Measurements from ENCODE around the gene RPP25L. TPM values are rescaled to one million over a fixed set of nuclear protein-coding genes. Genes with fewer than 3 reads are reported as not detected.
"Not testable (repeated sequence)": the region's sequence is repeated elsewhere in the genome, so short reads cannot be mapped to it uniquely, and the experiment has no call there.

RPP25L gene
- total and polyA plus RNA-seq, 3 experiments from 2014 or later, result 34.5 to 39.0 (median 35.9) TPM

- ChIA-PET CTCF (interaction anchor here (1.1 to 8.6 kb wide), 14 partner anchors 9 to 56 kb away, joined by 4 to 141 read pairs (median 6); partner anchors contain the start of genes CCL27, DCTN3 and SIGMAR1), POLR2A (interaction anchor here (1.0 to 3.3 kb wide), 6 partner anchors 9 to 36 kb away, joined by 3 to 66 read pairs (median 6); partner anchors contain the start of genes DCTN3, RPP25L and SIGMAR1)
- Histone ChIP-seq H3K9me3 (ENCODE audit: low read length) (no peaks in the 10 kb centered on the region), H3K27ac (ENCODE audit: low read depth, low read length) (peak overlapping the region; percentile 83), H3K27me3 (ENCODE audit: insufficient read depth, low read length, poor library complexity, severe bottlenecking) (no peaks in the 10 kb centered on the region), H3K4me3 (ENCODE audit: low read length) (peak overlapping the region; percentile 95), H3K4me1 (ENCODE audit: insufficient read depth, low read length) (peaks cover 30% of the 10 kb centered on the region), H3K36me3 (ENCODE audit: insufficient read depth, low read length) (peaks cover 19% of the 10 kb centered on the region)
- Mint-ChIP-seq H3K36me3 (peaks cover 4 to 53% (median 6%) of the 10 kb centered on the region in 3 donors), H3K27ac (peak overlapping the region; percentile 72 to 98 (median 91)), H3K4me3 (peak overlapping the region; percentile 90 to 97 (median 93)), H3K4me1 (peaks cover 31 to 47% (median 40%) of the 10 kb centered on the region in 3 donors), H3K27me3 (no peaks in the 10 kb centered on the region), H3K9me3 (no peaks in the 10 kb centered on the region)
- no peak for DNase-seq
Measured at GRCh38 chr9:34647084-34647403, 35.1 kb upstream of the RPP25L start.

DNA sequence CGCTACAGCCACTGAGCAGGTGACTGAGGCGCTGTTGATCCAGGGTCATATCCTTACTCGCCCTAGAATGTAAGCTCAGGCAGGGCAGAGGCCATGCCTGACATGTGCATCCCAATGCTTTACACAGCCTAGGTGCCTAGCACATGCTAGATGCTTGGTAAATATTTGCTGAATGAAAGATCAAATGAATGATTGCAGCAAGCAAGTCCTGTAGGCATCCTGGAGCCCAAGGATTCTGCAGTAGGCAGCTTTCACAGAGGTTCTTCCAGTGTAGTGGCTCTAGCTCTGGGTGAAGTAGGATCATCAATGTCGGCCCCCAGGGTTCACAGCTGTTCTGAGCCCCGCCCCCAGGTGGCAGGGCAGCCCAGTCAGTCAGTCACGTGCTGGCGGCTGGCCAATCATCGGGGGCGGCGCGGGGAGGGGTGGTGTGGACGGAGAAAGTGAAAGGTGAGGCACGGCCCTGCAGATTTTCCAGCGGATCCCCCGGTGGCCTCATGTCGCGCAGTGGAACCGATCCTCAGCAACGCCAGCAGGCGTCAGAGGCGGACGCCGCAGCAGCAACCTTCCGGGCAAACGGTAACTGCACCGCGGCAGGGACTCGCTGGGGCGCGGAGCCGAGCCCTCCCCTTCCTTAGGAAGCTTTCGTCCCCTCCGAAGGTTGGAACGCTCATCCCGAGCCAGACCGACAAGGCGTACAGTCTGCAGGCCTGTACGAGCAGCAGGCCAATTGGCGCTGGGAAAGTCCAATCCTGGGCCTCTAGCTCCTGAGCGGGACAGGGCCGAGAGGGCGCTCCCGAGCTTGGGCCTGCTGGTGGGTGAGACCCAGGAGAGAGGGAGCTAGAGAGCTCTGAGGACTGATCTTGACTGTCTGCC is 34.5 kb upstream of the RPP25L start, which contains the start of gene GALT:
TSS of gene GALT (plus strand) at position 465 of the 873 bp plus-strand sequence. CDS start at position 495, 30 bp downstream.
- H3K27ac Mint-ChIP-seq, result peak within 1 kb of the TSS; percentile 72 to 98 (median 91)
- Histone ChIP-seq H3K27me3 (ENCODE audit: insufficient read depth, low read length, poor library complexity, severe bottlenecking) (no peaks in the 10 kb centered on the region), H3K36me3 (ENCODE audit: insufficient read depth, low read length) (peaks cover 19% of the 10 kb centered on the region), H3K27ac (ENCODE audit: low read depth, low read length) (peak within 1 kb of the TSS; percentile 83), H3K9me3 (ENCODE audit: low read length) (no peaks in the 10 kb centered on the region), H3K4me1 (ENCODE audit: insufficient read depth, low read length) (peaks cover 30% of the 10 kb centered on the region), H3K4me3 (ENCODE audit: low read length) (peak within 1 kb of the TSS; percentile 95)
- H3K4me3 Mint-ChIP-seq, result peak within 1 kb of the TSS; percentile 90 to 97 (median 93)
- H3K9me3 Mint-ChIP-seq, result no peaks in the 10 kb centered on the region
- H3K27me3 Mint-ChIP-seq, result no peaks in the 10 kb centered on the region
- POLR2A ChIA-PET, result interaction anchor here (1.0 to 3.3 kb wide), 7 partner anchors 9 to 35 kb away, joined by 3 to 66 read pairs (median 5); partner anchors contain the start of genes DCTN3, RPP25L and SIGMAR1
- DNase-seq, result peak; percentile 90 to 98 (median 96)
- CTCF ChIA-PET, result interaction anchor here (1.1 to 8.6 kb wide), 16 partner anchors 8 to 57 kb away, joined by 3 to 141 read pairs (median 4); partner anchors contain the start of genes CCL27, DCTN3, RPP25L and SIGMAR1
- peaks cover 4 to 50% (median 6%) of the 10 kb centered on the region in 3 donors for H3K36me3 Mint-ChIP-seq
- H3K4me1 Mint-ChIP-seq, result peaks cover 31 to 41% (median 36%) of the 10 kb centered on the region in 3 donors

DNA sequence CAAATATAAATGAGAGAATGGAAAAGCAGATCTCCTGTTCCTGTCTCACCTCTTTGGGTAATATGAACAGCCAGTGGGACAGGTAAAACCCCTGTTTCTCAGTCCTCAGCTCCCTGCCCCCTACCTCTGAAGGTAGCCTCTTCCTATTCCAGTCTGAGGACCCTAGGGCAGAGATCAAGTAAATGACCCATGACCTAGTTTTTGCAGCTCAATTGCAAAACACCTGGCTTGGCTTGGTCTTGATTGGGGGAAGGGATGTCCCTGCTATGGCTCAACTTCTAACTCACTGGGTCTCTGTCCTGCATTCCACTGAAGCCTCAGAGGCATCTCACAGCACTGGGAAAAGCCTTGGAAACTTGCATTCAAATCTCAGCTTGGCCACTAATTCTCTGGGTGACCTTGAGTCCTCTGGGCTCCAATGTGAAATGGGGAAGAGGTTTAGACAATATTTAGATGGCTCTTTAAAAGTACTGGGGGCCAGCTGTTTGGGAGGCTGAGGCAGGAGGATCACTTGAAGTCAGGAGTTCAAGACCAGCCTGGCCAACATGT is 32.9 kb upstream of the RPP25L start:
- Mint-ChIP-seq H3K27ac (peak overlapping the region in 1 of 8 donors; percentile 72), H3K27me3 (no peaks in the 10 kb centered on the region), H3K4me3 (peak overlapping the region in 1 of 7 donors; percentile 44), H3K36me3 (peaks cover 4 to 35% (median 5%) of the 10 kb centered on the region in 3 donors), H3K9me3 (no peaks in the 10 kb centered on the region), H3K4me1 (peaks cover 31 to 36% (median 35%) of the 10 kb centered on the region in 3 donors)
- ChIA-PET POLR2A (interaction anchor here (1.2 kb wide), 1 partner anchor 24 kb away, joined by 3 read pairs; the partner anchor contains the start of gene DCTN3), CTCF (interaction anchor here (1.1 to 8.6 kb wide), 7 partner anchors 10 to 57 kb away, joined by 3 to 141 read pairs (median 4); partner anchors contain the start of gene SIGMAR1)
- H3K4me1 ChIP-seq (ENCODE audit: insufficient read depth, low read length), result peaks cover 30% of the 10 kb centered on the region
- no peaks in the 10 kb centered on the region for H3K27me3 ChIP-seq (ENCODE audit: insufficient read depth, low read length, poor library complexity, severe bottlenecking)
- no peak for DNase-seq
- peaks cover 17% of the 10 kb centered on the region for H3K36me3 ChIP-seq (ENCODE audit: insufficient read depth, low read length)
- no peaks in the 10 kb centered on the region for H3K9me3 ChIP-seq (ENCODE audit: low read length)
- no peak overlapping the region for H3K27ac ChIP-seq (ENCODE audit: low read depth, low read length)
- H3K4me3 ChIP-seq (ENCODE audit: low read length), result no peak overlapping the region

DNA sequence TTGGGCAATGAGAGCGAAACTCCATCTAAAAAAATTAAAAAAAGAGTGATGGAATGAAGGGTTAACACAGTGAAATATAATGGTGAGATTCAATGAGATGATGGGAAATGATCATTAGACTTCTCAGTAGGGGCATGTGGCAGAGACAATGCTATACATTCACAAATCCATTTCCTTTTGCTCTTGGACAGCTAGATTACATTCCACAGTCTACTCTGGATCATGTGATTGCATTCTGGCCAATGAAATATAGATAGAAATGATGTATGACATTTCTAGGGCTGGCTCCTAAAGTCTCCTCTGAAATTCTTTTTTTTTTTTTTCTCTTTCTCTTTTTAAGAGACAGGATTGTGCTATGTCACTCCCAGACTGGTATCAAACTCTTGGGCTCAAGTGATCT is 30.8 kb upstream of the RPP25L start:
- Histone ChIP-seq H3K4me1 (ENCODE audit: insufficient read depth, low read length) (peaks cover 22% of the 10 kb centered on the region), H3K27ac (ENCODE audit: low read depth, low read length) (no peak overlapping the region), H3K36me3 (ENCODE audit: insufficient read depth, low read length) (no peaks in the 10 kb centered on the region), H3K9me3 (ENCODE audit: low read length) (no peaks in the 10 kb centered on the region), H3K4me3 (ENCODE audit: low read length) (no peak overlapping the region), H3K27me3 (ENCODE audit: insufficient read depth, low read length, poor library complexity, severe bottlenecking) (no peaks in the 10 kb centered on the region)
- Mint-ChIP-seq H3K36me3 (peaks cover 0 to 15% (median 1%) of the 10 kb centered on the region in 3 donors), H3K27me3 (no peaks in the 10 kb centered on the region), H3K4me3 (peak overlapping the region in 1 of 7 donors; percentile 29), H3K4me1 (peaks cover 27 to 32% (median 31%) of the 10 kb centered on the region in 3 donors), H3K9me3 (no peaks in the 10 kb centered on the region), H3K27ac (no peak overlapping the region)
- DNase-seq, result no peak
- CTCF ChIA-PET, result interaction anchor here (2.5 to 8.6 kb wide), 2 partner anchors 7 to 59 kb away, joined by 11 to 141 read pairs; partner anchors contain the start of gene SIGMAR1
- POLR2A ChIA-PET, result no interaction called here

DNA sequence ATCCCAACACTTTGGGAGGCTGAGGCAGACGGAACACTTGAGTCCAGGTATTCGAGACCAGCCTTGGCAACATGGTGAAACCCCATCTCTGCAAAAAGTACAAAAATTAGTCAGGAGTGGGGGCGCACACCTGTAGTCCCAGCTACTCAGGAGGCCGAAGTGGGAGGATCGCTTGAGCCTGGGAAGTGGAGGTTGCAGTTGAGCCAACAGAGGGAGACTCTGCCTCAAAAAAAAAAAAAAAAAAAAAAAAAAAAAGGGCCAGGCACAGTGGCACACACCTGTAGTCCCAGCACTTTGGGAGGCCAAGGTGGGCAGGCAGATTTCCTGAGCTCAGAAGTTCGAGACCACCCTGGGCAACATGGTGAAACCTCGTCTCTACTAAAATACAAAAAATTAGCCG is 27.4 kb upstream of the RPP25L start:
- H3K4me1 ChIP-seq (ENCODE audit: insufficient read depth, low read length), result peaks cover 22% of the 10 kb centered on the region
- not testable (repeated sequence) for H3K4me3 Mint-ChIP-seq; H3K4me3 ChIP-seq (ENCODE audit: low read length); H3K36me3 ChIP-seq (ENCODE audit: insufficient read depth, low read length); H3K27me3 ChIP-seq (ENCODE audit: insufficient read depth, low read length, poor library complexity, severe bottlenecking); H3K27me3 Mint-ChIP-seq; DNase-seq; H3K9me3 ChIP-seq (ENCODE audit: low read length); H3K27ac ChIP-seq (ENCODE audit: low read depth, low read length); H3K9me3 Mint-ChIP-seq
- Mint-ChIP-seq H3K36me3 (peaks cover 0 to 20% (median 0%) of the 10 kb centered on the region in 3 donors), H3K27ac (peak overlapping the region in 1 of 8 donors; percentile 97), H3K4me1 (peaks cover 30 to 34% (median 31%) of the 10 kb centered on the region in 3 donors)
- POLR2A ChIA-PET, result interaction anchor here (2.7 kb wide), 1 partner anchor 27 kb away, joined by 13 read pairs; the partner anchor contains the start of gene RPP25L
- CTCF ChIA-PET, result interaction anchor here (0.7 to 9.5 kb wide), 4 partner anchors 7 to 76 kb away, joined by 3 to 141 read pairs (median 56); partner anchors contain the start of genes DCTN3, GALT and RPP25L

- H3K36me3 Mint-ChIP-seq, result peaks cover 0 to 21% (median 0%) of the 10 kb centered on the region in 3 donors
- Histone ChIP-seq H3K27me3 (ENCODE audit: insufficient read depth, low read length, poor library complexity, severe bottlenecking) (no peaks in the 10 kb centered on the region), H3K9me3 (ENCODE audit: low read length) (no peaks in the 10 kb centered on the region), H3K36me3 (ENCODE audit: insufficient read depth, low read length) (peaks cover 6% of the 10 kb centered on the region), H3K27ac (ENCODE audit: low read depth, low read length) (peak overlapping the region; percentile 41), H3K4me1 (ENCODE audit: insufficient read depth, low read length) (peaks cover 22% of the 10 kb centered on the region), H3K4me3 (ENCODE audit: low read length) (peak overlapping the region; percentile 90)
- H3K27ac Mint-ChIP-seq, result peak overlapping the region; percentile 83 to 97 (median 96)
- H3K27me3 Mint-ChIP-seq, result no peaks in the 10 kb centered on the region
- H3K4me1 Mint-ChIP-seq, result peaks cover 37 to 40% (median 37%) of the 10 kb centered on the region in 3 donors
- DNase-seq, result no peak
- ChIA-PET CTCF (interaction anchor here (0.9 to 9.5 kb wide), 13 partner anchors 8 to 273 kb away, joined by 3 to 141 read pairs (median 6); partner anchors contain the start of genes ARID3C, DCTN3, GALT and RPP25L), POLR2A (interaction anchor here (1.0 to 3.8 kb wide), 8 partner anchors 9 to 179 kb away, joined by 3 to 66 read pairs (median 7); partner anchors contain the start of genes DCTN3, DNAI1, FAM219A and GALT)
- H3K4me3 Mint-ChIP-seq, result peak overlapping the region; percentile 83 to 94 (median 88)
- no peaks in the 10 kb centered on the region for H3K9me3 Mint-ChIP-seq
Measured at GRCh38 chr9:34638138-34638445, 26.2 kb upstream of the RPP25L start.

- Histone ChIP-seq H3K27me3 (ENCODE audit: insufficient read depth, low read length, poor library complexity, severe bottlenecking) (no peaks in the 10 kb centered on the region), H3K36me3 (ENCODE audit: insufficient read depth, low read length) (peaks cover 6% of the 10 kb centered on the region), H3K4me1 (ENCODE audit: insufficient read depth, low read length) (peaks cover 22% of the 10 kb centered on the region), H3K9me3 (ENCODE audit: low read length) (no peaks in the 10 kb centered on the region), H3K27ac (ENCODE audit: low read depth, low read length) (peak within 1 kb of the TSS; percentile 41), H3K4me3 (ENCODE audit: low read length) (peak within 1 kb of the TSS; percentile 90)
- H3K27me3 Mint-ChIP-seq, result no peaks in the 10 kb centered on the region
- ChIA-PET CTCF (interaction anchor here (1.0 to 9.5 kb wide), 13 partner anchors 8 to 272 kb away, joined by 3 to 141 read pairs (median 6); partner anchors contain the start of genes ARID3C, DCTN3, GALT and RPP25L), POLR2A (interaction anchor here (0.6 to 3.8 kb wide), 11 partner anchors 10 to 1010 kb away, joined by 3 to 66 read pairs (median 5); partner anchors contain the start of genes DCTN3, DNAI1, FAM219A and GALT)
- peak within 1 kb of the TSS; percentile 83 to 97 (median 96) for H3K27ac Mint-ChIP-seq
- H3K9me3 Mint-ChIP-seq, result no peaks in the 10 kb centered on the region
- H3K36me3 Mint-ChIP-seq, result peaks cover 0 to 21% (median 0%) of the 10 kb centered on the region in 3 donors
- peak; percentile 90 to 95 (median 94) for DNase-seq
- H3K4me1 Mint-ChIP-seq, result peaks cover 37 to 40% (median 37%) of the 10 kb centered on the region in 3 donors
- H3K4me3 Mint-ChIP-seq, result peak within 1 kb of the TSS; percentile 83 to 94 (median 88)
Measured at GRCh38 chr9:34637356-34638137, 25.6 kb upstream of the RPP25L start, which contains the start of gene SIGMAR1. TSS of gene SIGMAR1 (minus strand) at chr9:34637787. CDS start at chr9:34637697, 90 bp downstream.

Measured in CD8-positive, alpha-beta memory T cell (primary cell).